Lung (tissue), 12 donors: ENCODE results near the gene COX10. TPM values are rescaled to one million over a fixed set of nuclear protein-coding genes. Genes with fewer than 3 reads are reported as not detected.
"Not testable (repeated sequence)": the region's sequence is repeated elsewhere in the genome, so short reads cannot be mapped to it uniquely, and the experiment has no call there.

Source experiments
- ATAC-seq: fragments of 200-7000 bp; cut with Tn5 transposase; one replicate; pipeline ENCODE4 v1.9.1; 2020; ENCODE audit warnings: moderate number of reproducible peaks; ENCODE audit not compliant: insufficient read depth, low FRiP score
- DNase-seq, 3 donors: peaks; one replicate each; pipeline ENCODE4 v3.0.0-alpha.2; 2013 to 2017
- H3K27ac ChIP-seq, 2 donors: one replicate each; pipeline ENCODE4 v1.5.1; 2013; ENCODE audit warnings: mild to moderate bottlenecking in 2 of 2, moderate library complexity in 2 of 2, control low read depth in 1 of 2, inconsistent platforms in 1 of 2, low read depth in 1 of 2, low read length in 1 of 2
- H3K27me3 ChIP-seq, 3 donors: one replicate each; pipeline ENCODE4 v1.5.1; 2013; ENCODE audit warnings: low read length in 2 of 3; ENCODE audit not compliant: control insufficient read depth in 3 of 3, insufficient read depth in 3 of 3
- H3K36me3 ChIP-seq, 4 donors: one replicate each; pipeline ENCODE4 v1.5.1; 2013; ENCODE audit warnings: low read length in 4 of 4, mild to moderate bottlenecking in 1 of 4, moderate library complexity in 1 of 4; ENCODE audit not compliant: control insufficient read depth in 4 of 4, insufficient read depth in 4 of 4
- H3K4me1 ChIP-seq, 5 donors: one replicate each; pipeline ENCODE4 v1.5.1; 2013; ENCODE audit warnings: low read length in 5 of 5, mild to moderate bottlenecking in 2 of 5, moderate library complexity in 1 of 5; ENCODE audit not compliant: control insufficient read depth in 5 of 5, insufficient read depth in 5 of 5
- H3K4me3 ChIP-seq: one replicate; pipeline ENCODE4 v1.5.1; 2013; ENCODE audit warnings: mild to moderate bottlenecking, control low read depth, moderate library complexity
- H3K9ac ChIP-seq, 2 donors: one replicate each; pipeline ENCODE4 v1.5.1; 2013; ENCODE audit warnings: low read length in 2 of 2, control low read depth in 1 of 2; ENCODE audit not compliant: insufficient read depth in 1 of 2
- H3K9me3 ChIP-seq, 4 donors: one replicate each; pipeline ENCODE4 v1.5.1; 2013; ENCODE audit warnings: low read length in 3 of 4, mild to moderate bottlenecking in 1 of 4, moderate library complexity in 1 of 4; ENCODE audit not compliant: control insufficient read depth in 4 of 4, insufficient read depth in 3 of 4
- WGBS, 2 donors: extraction: QIAGEN DNeasy Blood & Tissue Kit; methylation state at CpG; one replicate each; pipeline ENCODE4 v1.1.7; 2013; 5-methylcytosine and 5-hydroxymethylcytosine counted together
- polyA plus RNA-seq, 2 donors: library from polyadenylated mRNA; stranded (reverse); fragments of 200-250 nt; gene quantifications; one replicate each; pipeline ENCODE4 v1.2.1, GENCODE V29; 2013
- total RNA-seq, 2 donors: library from RNA; depleted of rRNA in 1 of 2; stranded (reverse); fragments of >200 nt in 1 of 2; gene quantifications; one replicate each; pipeline ENCODE4 v1.2.1, GENCODE V29; 2014 to 2021
- TF ChIP-seq, protein P1 (sequence below): IDR thresholded peaks from 2 replicates; pipeline ENCODE4 v1.5.1; 2012; ENCODE audit warnings: mild to moderate bottlenecking; ENCODE audit errors: control extremely low read depth, extremely low read depth
- donor health status: control.
- donor health status: control.
- donor health status: Bipolar disorder and iron deficiency.
- donor health status: healthy.
- donor health status: DM: yes; HTN: yes; CAD: no.

Gene COX10
- total and polyA plus RNA-seq, 4 donors, result 6.4 to 17.9 (median 12.4) TPM

DNA sequence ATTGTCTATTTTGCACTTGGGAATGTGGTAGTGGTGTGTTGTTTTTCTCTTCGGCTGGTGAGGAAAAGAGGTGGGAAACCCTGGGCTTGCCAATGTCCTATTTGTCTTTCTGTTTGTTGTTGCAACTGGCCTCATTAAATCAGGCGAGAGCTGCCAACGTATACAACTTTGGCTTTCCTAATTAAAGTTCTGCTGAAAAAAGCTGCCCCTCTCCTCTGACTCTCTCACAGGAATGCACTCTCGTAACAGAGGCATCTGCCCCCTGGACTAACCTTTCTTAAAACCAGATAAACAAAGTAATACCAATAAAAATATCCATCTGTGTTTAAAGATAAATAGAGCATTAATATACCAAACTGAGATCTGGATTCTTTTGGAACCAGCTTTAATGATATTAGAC, 159.6 kb downstream of the COX10 start:
- peaks cover 0 to 10% (median 0%) of the 10 kb centered on the region in 5 donors for H3K4me1 ChIP-seq
- H3K9ac ChIP-seq, result no peak overlapping the region
- H3K4me3 ChIP-seq, result no peak overlapping the region
- H3K27ac ChIP-seq, result no peak overlapping the region
- TF ChIP-seq, protein P1, sequence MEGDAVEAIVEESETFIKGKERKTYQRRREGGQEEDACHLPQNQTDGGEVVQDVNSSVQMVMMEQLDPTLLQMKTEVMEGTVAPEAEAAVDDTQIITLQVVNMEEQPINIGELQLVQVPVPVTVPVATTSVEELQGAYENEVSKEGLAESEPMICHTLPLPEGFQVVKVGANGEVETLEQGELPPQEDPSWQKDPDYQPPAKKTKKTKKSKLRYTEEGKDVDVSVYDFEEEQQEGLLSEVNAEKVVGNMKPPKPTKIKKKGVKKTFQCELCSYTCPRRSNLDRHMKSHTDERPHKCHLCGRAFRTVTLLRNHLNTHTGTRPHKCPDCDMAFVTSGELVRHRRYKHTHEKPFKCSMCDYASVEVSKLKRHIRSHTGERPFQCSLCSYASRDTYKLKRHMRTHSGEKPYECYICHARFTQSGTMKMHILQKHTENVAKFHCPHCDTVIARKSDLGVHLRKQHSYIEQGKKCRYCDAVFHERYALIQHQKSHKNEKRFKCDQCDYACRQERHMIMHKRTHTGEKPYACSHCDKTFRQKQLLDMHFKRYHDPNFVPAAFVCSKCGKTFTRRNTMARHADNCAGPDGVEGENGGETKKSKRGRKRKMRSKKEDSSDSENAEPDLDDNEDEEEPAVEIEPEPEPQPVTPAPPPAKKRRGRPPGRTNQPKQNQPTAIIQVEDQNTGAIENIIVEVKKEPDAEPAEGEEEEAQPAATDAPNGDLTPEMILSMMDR, result no peak
- H3K27me3 ChIP-seq, result no peaks in the 10 kb centered on the region
- H3K9me3 ChIP-seq, result no peaks in the 10 kb centered on the region
- H3K36me3 ChIP-seq, result no peaks in the 10 kb centered on the region
- ATAC-seq (no peak), DNase-seq (peak in 2 of 3 donors; percentile 7 to 19)
- WGBS, 2 donors, result 61 to 80% methylated on average over 4 of the region's 4 CpGs

DNA sequence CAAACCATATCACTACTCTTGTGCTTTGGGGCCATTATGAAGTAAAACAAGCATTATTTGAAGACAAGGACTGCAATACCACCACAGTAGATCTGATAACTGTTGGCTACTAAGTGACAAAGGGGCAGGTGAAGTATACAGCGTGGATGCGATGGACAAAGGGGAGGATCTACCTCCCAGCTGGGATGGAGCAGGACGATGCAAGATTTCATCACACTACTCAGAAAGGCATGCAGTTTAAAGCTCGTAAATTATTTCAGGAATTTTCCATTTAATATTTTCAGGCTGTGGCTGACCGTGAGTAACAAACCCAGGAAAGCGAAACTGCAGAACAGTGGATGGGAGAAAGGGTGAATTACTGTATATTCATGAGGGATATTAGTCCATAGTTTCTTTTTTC, 161.9 kb downstream of the COX10 start:
- H3K27me3 ChIP-seq, DNase-seq, H3K4me3 ChIP-seq, H3K9ac ChIP-seq, H3K4me1 ChIP-seq, H3K27ac ChIP-seq, H3K36me3 ChIP-seq, H3K9me3 ChIP-seq: not testable (repeated sequence)
- ATAC-seq, result peak; percentile 27
- WGBS, 2 donors, result 87 to 95% methylated on average over 4 of the region's 6 CpGs

DNA sequence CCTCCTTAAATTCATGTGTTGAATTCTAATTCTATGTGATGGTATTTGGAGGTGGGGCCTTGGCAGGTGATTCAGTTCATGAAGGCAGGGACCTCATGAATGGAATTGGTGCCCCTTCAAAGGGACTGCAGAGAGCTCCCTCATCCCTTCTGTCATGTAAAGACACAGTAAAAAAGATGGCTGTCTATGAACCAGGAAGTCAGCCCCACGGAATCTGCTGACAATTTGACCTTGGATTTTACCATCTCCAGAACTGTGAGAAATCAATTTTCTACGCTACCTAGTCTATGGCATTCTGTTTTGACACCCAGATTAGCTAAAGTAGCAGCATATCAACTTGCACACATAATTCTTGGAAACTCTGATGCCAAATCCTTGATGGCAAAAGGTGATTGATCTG, 165.7 kb downstream of the COX10 start:
- not testable (repeated sequence) for H3K4me3 ChIP-seq, H3K4me1 ChIP-seq, H3K27ac ChIP-seq, H3K36me3 ChIP-seq, DNase-seq, H3K9ac ChIP-seq, H3K27me3 ChIP-seq, ATAC-seq, H3K9me3 ChIP-seq
- 85 to 93% methylated on average over 2 of the region's 2 CpGs for WGBS, 2 donors

DNA sequence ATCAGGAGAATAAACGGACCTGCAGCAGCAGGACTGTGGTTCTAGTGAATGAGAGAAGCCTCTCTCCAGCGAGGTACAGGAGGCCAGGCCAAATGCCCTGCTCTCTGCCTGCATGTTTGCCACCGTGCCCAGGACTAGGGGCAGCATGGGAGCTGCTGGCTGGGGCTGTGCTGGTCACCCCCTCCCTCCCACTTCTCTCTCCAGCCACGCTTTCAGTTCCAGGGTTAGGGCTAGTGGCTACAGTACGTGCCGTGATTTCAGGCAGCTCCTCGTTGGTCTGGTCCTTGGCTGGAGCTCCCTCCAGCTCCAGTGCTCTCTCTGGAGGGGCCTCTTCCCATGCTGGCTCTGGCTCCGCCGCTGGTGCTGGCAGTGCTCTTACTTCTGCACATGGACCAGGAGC, 166.7 kb downstream of the COX10 start:
- not testable (repeated sequence) for DNase-seq, H3K9ac ChIP-seq, H3K4me3 ChIP-seq, H3K27me3 ChIP-seq, H3K27ac ChIP-seq, H3K36me3 ChIP-seq, H3K9me3 ChIP-seq, H3K4me1 ChIP-seq
- ATAC-seq, result peak; percentile 19
- WGBS, 2 donors, result 85 to 94% methylated on average over 7 of the region's 9 CpGs

DNA sequence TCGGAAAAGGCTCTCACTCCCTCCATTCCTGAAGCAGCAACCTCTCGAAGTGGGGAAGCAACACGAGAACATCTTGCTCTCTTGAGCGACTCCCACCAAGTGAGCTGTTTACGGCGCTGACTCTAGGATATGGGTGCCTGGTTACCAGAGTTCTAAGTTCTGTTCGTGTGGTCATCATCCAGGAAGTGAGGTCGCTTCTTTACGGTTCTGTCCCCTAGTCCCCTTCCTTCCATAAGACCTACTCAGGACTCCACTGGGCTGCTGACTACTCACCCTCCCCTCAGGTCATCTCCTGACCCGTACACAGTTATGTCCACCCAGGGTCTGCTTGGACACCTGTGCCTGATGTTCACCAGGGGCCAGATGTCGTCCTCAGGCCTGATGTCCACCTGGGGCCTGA, 167.5 kb downstream of the COX10 start, which contains the start of gene CDRT15:
Gene CDRT15 (minus strand): TSS at position 101 of the 400 bp plus-strand sequence. CDS start 29 bp downstream, at position 72.
- not testable (repeated sequence) for H3K36me3 ChIP-seq, H3K9ac ChIP-seq, ATAC-seq, H3K4me3 ChIP-seq, H3K4me1 ChIP-seq, H3K9me3 ChIP-seq, H3K27ac ChIP-seq, DNase-seq, H3K27me3 ChIP-seq
- 92 to 94% methylated on average over 8 to 11 of the region's 11 CpGs for WGBS, 2 donors

DNA sequence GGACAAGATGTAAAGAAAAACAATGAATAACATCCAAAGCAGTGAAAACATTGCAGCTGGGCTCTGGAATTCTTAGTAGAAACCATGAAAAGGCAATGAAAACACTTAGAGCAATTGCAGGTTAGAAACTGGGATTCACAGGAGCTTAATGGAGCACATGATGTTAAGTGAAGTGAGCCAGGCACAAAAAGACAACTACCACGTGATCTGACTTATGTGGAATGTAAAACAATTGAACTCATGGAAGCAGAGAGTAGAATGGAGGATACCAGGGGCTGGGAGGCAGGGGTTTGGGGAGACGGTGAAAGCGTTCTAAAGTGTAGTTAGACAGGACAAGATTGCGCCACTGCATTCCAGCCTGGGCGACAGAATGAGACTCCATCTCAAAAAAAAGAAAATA, 170.0 kb downstream of the COX10 start:
- H3K9me3 ChIP-seq, ATAC-seq, H3K4me3 ChIP-seq, H3K27ac ChIP-seq, H3K27me3 ChIP-seq, H3K4me1 ChIP-seq, H3K36me3 ChIP-seq, DNase-seq, H3K9ac ChIP-seq: not testable (repeated sequence)
- 78 to 86% methylated on average over 2 to 3 of the region's 5 CpGs for WGBS, 2 donors
